ENCODE data around the gene C4orf51. TPM values are rescaled to one million over a fixed set of nuclear protein-coding genes. Genes with fewer than 3 reads are reported as not detected.

C4orf51 gene
- total and polyA plus RNA-seq, 2 of the 8 experiments (the other 6 are each of a cell fraction or from before 2014, with no cell fraction given), result 0.54 TPM; not detected in 1

- H2BK5ac ChIP-seq (ENCODE audit: low read depth, low read length), result no peak overlapping the region
- no peak overlapping the region for H2AK5ac ChIP-seq (ENCODE audit: low read depth, low read length)
- peaks cover 12 to 44% (median 31%) of the 10 kb centered on the region in 4 experiments; a peak in 7 of 8 replicates for H3K36me3 ChIP-seq (ENCODE audit: control insufficient read depth in 2 of 4, insufficient read depth in 4 of 4, low read length in 3 of 4)
- no peak overlapping the region for H4K91ac ChIP-seq (replicated peaks; ENCODE audit: insufficient read length, low read length)
- H3K9me3 ChIP-seq (ENCODE audit: insufficient read depth in 2 of 2, low read depth in 1 of 2, low read length in 1 of 2), result no peaks in the 10 kb centered on the region
- no peak overlapping the region for H3K23ac ChIP-seq (ENCODE audit: insufficient read length)
- H2BK12ac ChIP-seq (ENCODE audit: low read depth, low read length), result no peak overlapping the region
- WGBS, 2 experiments (ENCODE audit: extremely low coverage in 1 of 2, insufficient coverage in 1 of 2, insufficient read length in 1 of 2, insufficient replicate concordance in 2 of 2, low coverage in 1 of 2, low lambda C conversion rate in 2 of 2, missing lambda C conversion rate in 1 of 2), result 97% methylated on average over 5 of the region's 5 CpGs; no CpG with 5 or more reads in 1 of the 2 experiments
- no peaks in the 10 kb centered on the region for H3K4me1 ChIP-seq (replicated peaks in 1 of 4; ENCODE audit: control insufficient read depth in 3 of 4, insufficient read depth in 4 of 4, low read length in 3 of 4)
- no peak overlapping the region for H4K8ac ChIP-seq (ENCODE audit: extremely low read depth, insufficient read depth, low read length)
- H3K4ac ChIP-seq (replicated peaks; ENCODE audit: insufficient read length, low read depth, low read length), result no peak overlapping the region
- no peak overlapping the region for H3K4me2 ChIP-seq (ENCODE audit: insufficient read depth in 1 of 2, low read depth in 2 of 2, low read length in 2 of 2)
- H3K79me1 ChIP-seq (ENCODE audit: low read depth, low read length), result no peaks in the 10 kb centered on the region
- no peak overlapping the region for H3K9ac ChIP-seq (replicated peaks in 1 of 4; ENCODE audit: extremely low read depth in 1 of 4, low read depth in 3 of 4, low read length in 3 of 4)
- no peak overlapping the region for H2AFZ ChIP-seq (ENCODE audit: low read length)
- no peaks in the 10 kb centered on the region for H4K20me1 ChIP-seq (replicated peaks in 1 of 2; ENCODE audit: control insufficient read depth in 1 of 2, insufficient read depth in 2 of 2, low read length in 2 of 2)
- H3K79me2 ChIP-seq (ENCODE audit: control insufficient read depth in 1 of 2, insufficient read depth in 2 of 2, low read length in 2 of 2), result no peaks in the 10 kb centered on the region
- H3K23me2 ChIP-seq (ENCODE audit: low read depth, low read length), result no peaks in the 10 kb centered on the region
- no peak overlapping the region for H2BK120ac ChIP-seq (replicated peaks; ENCODE audit: low read depth, low read length)
- POLR2A ChIA-PET (ENCODE audit: partially characterized antibody), result interaction anchor here (1.0 kb wide), 1 partner anchor 10 kb away, joined by 4 read pairs; no protein-coding TSS in a partner anchor
- no peak overlapping the region for H4K5ac ChIP-seq (ENCODE audit: insufficient read length, low read depth, low read length)
- H2BK15ac ChIP-seq (ENCODE audit: low read length), result no peak overlapping the region
- H3K14ac ChIP-seq (ENCODE audit: insufficient read length), result no peak overlapping the region
- CTCF ChIA-PET (ENCODE audit: partially characterized antibody), result interaction anchor here (1.2 to 1.4 kb wide), 2 partner anchors 9 to 24 kb away, joined by 3 to 4 read pairs; no protein-coding TSS in a partner anchor
- no peak for FAIRE-seq
- no peaks in the 10 kb centered on the region for H3K27me3 ChIP-seq (replicated peaks in 1 of 4; ENCODE audit: control insufficient read depth in 3 of 4, extremely low read depth in 1 of 4, insufficient read depth in 3 of 4, low read length in 3 of 4)
- DNase-seq (ENCODE audit: low read depth in 1 of 2, low spot score in 2 of 2), result no peak
- H3K4me3 ChIP-seq (ENCODE audit: extremely low read depth in 1 of 4, insufficient read depth in 2 of 4, low read depth in 3 of 4, low read length in 4 of 4), result no peak overlapping the region
- H2BK20ac ChIP-seq (ENCODE audit: low read length), result no peak overlapping the region
- no peak overlapping the region for H3K18ac ChIP-seq (ENCODE audit: extremely low read depth, low read length)
- no peak overlapping the region for H3K56ac ChIP-seq (replicated peaks; ENCODE audit: insufficient read length, low read depth, low read length)
- H3K27ac ChIP-seq (ENCODE audit: low read depth, low read length), result no peak overlapping the region
- no peak for TF ChIP-seq ASH2L (IDR thresholded peaks at IDR 0.05; ENCODE audit: low read length)
Observed at GRCh38 chr4:145766273-145766672, 86.3 kb downstream of the C4orf51 start.

Measured in H1 (cell line).